Measurements from ENCODE around the gene ASF1B. TPM values are rescaled to one million over a fixed set of nuclear protein-coding genes. Genes with fewer than 3 reads are reported as not detected.

The ASF1B gene
- total RNA-seq = 1.3 and 2.2 TPM in 2 replicates

GRCh38 chr19:14136509-14137281 lies at the start of gene ASF1B:
Gene ASF1B (minus strand): TSS chr19:14136589. CDS start chr19:14136456, 133 bp downstream.

DNA sequence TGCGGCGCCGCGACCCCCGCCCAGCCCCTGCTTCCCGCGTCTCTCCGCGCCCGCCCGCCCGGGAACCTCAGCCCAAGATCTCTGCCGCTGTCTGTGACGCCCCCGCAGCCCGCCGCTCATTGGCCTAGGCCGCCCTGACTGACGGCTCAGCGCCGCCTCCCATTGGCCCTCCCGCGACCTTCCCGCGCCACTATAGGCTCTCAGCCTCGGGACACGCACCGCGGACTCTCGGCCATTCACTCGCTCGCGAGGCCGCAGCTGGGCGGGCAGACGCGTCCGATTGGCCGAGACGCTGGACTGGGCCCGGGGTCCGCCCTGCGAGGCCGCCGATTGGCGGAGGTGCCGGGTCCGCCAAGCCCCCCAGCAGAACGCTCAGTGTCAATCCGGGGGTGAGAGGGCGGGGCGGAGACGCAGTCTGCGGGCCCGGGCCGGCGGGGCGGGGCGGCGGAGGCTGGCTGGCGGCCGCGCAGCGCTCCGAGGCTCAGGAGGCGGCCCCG lies 18.7 kb downstream of the ASF1B start, which contains the start of gene PRKACA:
Gene PRKACA (minus strand): TSS at position 95 of the 497 bp plus-strand sequence. CDS start 215 bp downstream, outside the sequence.

DNA sequence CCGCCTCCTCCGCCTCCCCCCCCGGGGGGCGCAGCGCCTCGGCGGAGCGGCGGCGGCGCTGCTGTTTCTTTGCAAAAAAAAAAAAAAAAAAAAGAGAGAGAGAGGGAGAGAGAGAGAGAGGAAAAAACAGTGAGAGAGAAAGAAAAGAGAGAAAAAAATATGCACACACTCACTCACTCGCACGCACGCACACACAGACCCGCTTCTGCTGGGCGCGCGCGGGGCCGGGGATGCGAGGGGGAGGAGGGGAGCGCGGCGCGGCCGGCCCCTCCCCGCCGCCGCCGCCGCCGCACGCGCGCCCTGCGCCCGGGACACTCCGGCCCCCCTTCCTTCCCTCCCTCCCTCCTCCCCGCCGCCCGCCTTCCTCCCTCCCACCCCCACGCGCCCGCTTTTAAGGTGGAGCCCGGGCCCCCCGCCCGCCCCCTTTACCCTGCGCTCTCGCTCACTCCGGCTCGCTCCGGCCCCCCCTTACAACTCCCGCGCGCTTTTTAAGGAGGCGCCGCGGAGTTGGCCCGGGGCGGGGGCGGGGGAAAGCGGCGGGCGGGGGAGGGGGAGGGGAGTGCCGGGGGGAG lies 45.8 kb downstream of the ASF1B start, which contains the start of gene SAMD1:
Gene SAMD1 (minus strand): TSS at position 243 of the 572 bp plus-strand sequence.

GRCh38 chr19:14085309-14085995 lies 50.9 kb downstream of the ASF1B start, which contains the start of gene C19orf67:
Gene C19orf67 (minus strand): TSS chr19:14085783. CDS start chr19:14085627, 156 bp downstream.

GRCh38 chr19:14072535-14073260 lies 63.7 kb downstream of the ASF1B start, which contains the start of gene MISP3:
Gene MISP3 (plus strand): TSS chr19:14072786. CDS start chr19:14073310, 524 bp downstream.

Other genes starting within 250 kb of the ASF1B start
- gene BRME1, start 230.5 kb downstream of the ASF1B start, total RNA-seq = 0.36 and 0.97 TPM in 2 replicates
- gene CC2D1A, start 230.4 kb downstream of the ASF1B start, total RNA-seq = 24.7 and 26.8 TPM in 2 replicates
- 7.2 and 11.5 TPM in 2 replicates for gene PODNL1, start 198.2 kb downstream of the ASF1B start, total RNA-seq
- gene DCAF15, start 184.1 kb downstream of the ASF1B start, total RNA-seq = 12.8 and 14.3 TPM in 2 replicates
- gene RFX1, start 130.3 kb downstream of the ASF1B start, total RNA-seq = 3.2 TPM in 2 replicates
- not detected in 2 replicates for gene RLN3, start 108.4 kb downstream of the ASF1B start, total RNA-seq
- 0.49 and 2.1 TPM in 2 replicates for gene IL27RA, start 104.8 kb downstream of the ASF1B start, total RNA-seq
- gene PALM3, start 74.5 kb downstream of the ASF1B start, total RNA-seq = 0.32 TPM in 1 of 2 replicates, not detected in the other
- gene MISP3, start 63.8 kb downstream of the ASF1B start, total RNA-seq = 0.49 TPM in 2 replicates
- gene C19orf67, start 50.8 kb downstream of the ASF1B start, total RNA-seq = not detected in 2 replicates
- 18.9 and 28.9 TPM in 2 replicates for gene SAMD1, start 45.8 kb downstream of the ASF1B start, total RNA-seq
- 51.6 and 61.8 TPM in 2 replicates for gene PRKACA, start 18.8 kb downstream of the ASF1B start, total RNA-seq
- gene ADGRL1, start 69.6 kb upstream of the ASF1B start, total RNA-seq = 4.9 and 5.1 TPM in 2 replicates
- gene ADGRE5, start 244.9 kb upstream of the ASF1B start, total RNA-seq = 31.8 and 34.6 TPM in 2 replicates

All from hair follicle dermal papilla cell (primary cell).